H1 (cell line): ENCODE measurements around the gene ZNF836. TPM values are rescaled to one million over a fixed set of nuclear protein-coding genes. Genes with fewer than 3 reads are reported as not detected.

Experiments used
- BACH1 ChIP-seq: IDR thresholded peaks from 2 replicates; pipeline ENCODE4 v1.6.1; 2012; ENCODE audit warnings: low read length, improper control_type of control experiment
- BRCA1 ChIP-seq: IDR thresholded peaks from 2 replicates; pipeline ENCODE4 v1.6.1; 2012; ENCODE audit warnings: low read depth, low read length, improper control_type of control experiment
- CBX8 ChIP-seq: fragments of 300-800, 300-1000 bp; sonication (generic); IDR thresholded peaks from 2 replicates; pipeline ENCODE4 v1.7.1; 2016; ENCODE audit warnings: low read depth, low read length, borderline replicate concordance
- CREB1 ChIP-seq: IDR thresholded peaks from 2 replicates; pipeline ENCODE4 v1.6.1; 2012; ENCODE audit warnings: inconsistent platforms
- HDAC6 ChIP-seq: IDR thresholded peaks from one replicate; pipeline ENCODE4 v1.7.1; 2012; ENCODE audit warnings: low read depth, mild to moderate bottlenecking, inconsistent platforms, low read length, moderate library complexity
- RBBP5 ChIP-seq: IDR thresholded peaks from 2 replicates; pipeline ENCODE4 v1.7.1; 2012; ENCODE audit warnings: low read depth, mild to moderate bottlenecking, inconsistent platforms, low read length, moderate library complexity, borderline replicate concordance
- SIN3A ChIP-seq, 2 experiments: IDR thresholded peaks in 1 of 2; conservative IDR thresholded peaks in 1 of 2; 2 replicates each; pipeline ENCODE4 v1.6.1; 2011 to 2012; ENCODE audit warnings: low read length in 2 of 2, improper control_type of control experiment in 1 of 2, low read depth in 1 of 2, mild to moderate bottlenecking in 1 of 2
- SUZ12 ChIP-seq: fragments of 200-600 bp; sonication (generic); IDR thresholded peaks from 2 replicates; pipeline ENCODE4 v1.6.1; 2012; ENCODE audit warnings: mild to moderate bottlenecking, inconsistent platforms, low read length, moderate library complexity, mixed read lengths
- TAF1 ChIP-seq: IDR thresholded peaks from 2 replicates; pipeline ENCODE4 v1.6.1; 2011; ENCODE audit warnings: mild to moderate bottlenecking, low read depth, low read length
- ZNF274 ChIP-seq: IDR thresholded peaks from 2 replicates; pipeline ENCODE4 v1.7.0; 2012; ENCODE audit warnings: low read length, borderline replicate concordance; ENCODE audit errors: extremely low read depth
- polyA plus RNA-seq, 7 experiments: library from polyadenylated mRNA; depleted of rRNA in 3 of 7; stranded (reverse) in 5 of 7; unstranded in 2 of 7; fragments of >200 nt in 5 of 7; fragments of 200-250 nt in 2 of 7; gene quantifications; 1 replicate in 5 of 7; 2 replicates in 1 of 7; 4 replicates in 1 of 7; pipeline versions ENCODE4 v1.2.1 to v1.2.3, GENCODE V29; 2011 to 2013; ENCODE audit warnings: missing spikeins in 2 of 7, mixed read lengths in 2 of 7
- total RNA-seq: library from RNA; stranded (reverse); fragmentation: NEBNext Ultra II Directional; extraction: Animal tissue kit (Norgen Biotek cat#: 25700); gene quantifications from 2 replicates; pipeline ENCODE4 v1.2.1, GENCODE V29; 2021
- TF ChIP-seq, protein P1 (sequence below): fragments of 300-600 bp; sonication (generic); IDR thresholded peaks from 2 replicates; pipeline ENCODE4 v1.7.1; 2012; ENCODE audit warnings: low read length, moderate library complexity, mild to moderate bottlenecking, inconsistent platforms; ENCODE audit not compliant: insufficient replicate concordance

The ZNF836 gene
- total and polyA plus RNA-seq, 2 of the 8 experiments (the other 6 are each of a cell fraction or from before 2014, with no cell fraction given): 5.6 to 27.2 TPM

DNA sequence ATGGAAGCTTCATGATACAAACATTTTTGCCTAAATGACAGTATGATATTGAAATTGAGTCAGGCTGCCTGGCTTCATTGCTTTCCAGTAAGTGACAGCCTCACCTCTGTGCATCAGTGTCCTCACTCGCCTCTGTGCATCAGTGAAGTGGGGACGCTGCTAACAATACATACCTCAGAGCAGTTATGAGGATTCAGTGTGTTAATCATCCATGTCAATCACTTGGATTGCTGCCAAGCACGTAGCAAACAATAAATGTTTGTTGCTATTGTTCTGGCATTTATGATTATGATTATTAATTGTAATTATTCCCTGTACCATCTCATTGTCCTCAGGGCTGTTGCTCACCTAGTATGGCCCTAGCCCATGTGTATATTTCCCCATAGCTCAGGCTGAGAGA, 27.3 kb upstream of the ZNF836 start (continued):
- TF ChIP-seq, protein P1, sequence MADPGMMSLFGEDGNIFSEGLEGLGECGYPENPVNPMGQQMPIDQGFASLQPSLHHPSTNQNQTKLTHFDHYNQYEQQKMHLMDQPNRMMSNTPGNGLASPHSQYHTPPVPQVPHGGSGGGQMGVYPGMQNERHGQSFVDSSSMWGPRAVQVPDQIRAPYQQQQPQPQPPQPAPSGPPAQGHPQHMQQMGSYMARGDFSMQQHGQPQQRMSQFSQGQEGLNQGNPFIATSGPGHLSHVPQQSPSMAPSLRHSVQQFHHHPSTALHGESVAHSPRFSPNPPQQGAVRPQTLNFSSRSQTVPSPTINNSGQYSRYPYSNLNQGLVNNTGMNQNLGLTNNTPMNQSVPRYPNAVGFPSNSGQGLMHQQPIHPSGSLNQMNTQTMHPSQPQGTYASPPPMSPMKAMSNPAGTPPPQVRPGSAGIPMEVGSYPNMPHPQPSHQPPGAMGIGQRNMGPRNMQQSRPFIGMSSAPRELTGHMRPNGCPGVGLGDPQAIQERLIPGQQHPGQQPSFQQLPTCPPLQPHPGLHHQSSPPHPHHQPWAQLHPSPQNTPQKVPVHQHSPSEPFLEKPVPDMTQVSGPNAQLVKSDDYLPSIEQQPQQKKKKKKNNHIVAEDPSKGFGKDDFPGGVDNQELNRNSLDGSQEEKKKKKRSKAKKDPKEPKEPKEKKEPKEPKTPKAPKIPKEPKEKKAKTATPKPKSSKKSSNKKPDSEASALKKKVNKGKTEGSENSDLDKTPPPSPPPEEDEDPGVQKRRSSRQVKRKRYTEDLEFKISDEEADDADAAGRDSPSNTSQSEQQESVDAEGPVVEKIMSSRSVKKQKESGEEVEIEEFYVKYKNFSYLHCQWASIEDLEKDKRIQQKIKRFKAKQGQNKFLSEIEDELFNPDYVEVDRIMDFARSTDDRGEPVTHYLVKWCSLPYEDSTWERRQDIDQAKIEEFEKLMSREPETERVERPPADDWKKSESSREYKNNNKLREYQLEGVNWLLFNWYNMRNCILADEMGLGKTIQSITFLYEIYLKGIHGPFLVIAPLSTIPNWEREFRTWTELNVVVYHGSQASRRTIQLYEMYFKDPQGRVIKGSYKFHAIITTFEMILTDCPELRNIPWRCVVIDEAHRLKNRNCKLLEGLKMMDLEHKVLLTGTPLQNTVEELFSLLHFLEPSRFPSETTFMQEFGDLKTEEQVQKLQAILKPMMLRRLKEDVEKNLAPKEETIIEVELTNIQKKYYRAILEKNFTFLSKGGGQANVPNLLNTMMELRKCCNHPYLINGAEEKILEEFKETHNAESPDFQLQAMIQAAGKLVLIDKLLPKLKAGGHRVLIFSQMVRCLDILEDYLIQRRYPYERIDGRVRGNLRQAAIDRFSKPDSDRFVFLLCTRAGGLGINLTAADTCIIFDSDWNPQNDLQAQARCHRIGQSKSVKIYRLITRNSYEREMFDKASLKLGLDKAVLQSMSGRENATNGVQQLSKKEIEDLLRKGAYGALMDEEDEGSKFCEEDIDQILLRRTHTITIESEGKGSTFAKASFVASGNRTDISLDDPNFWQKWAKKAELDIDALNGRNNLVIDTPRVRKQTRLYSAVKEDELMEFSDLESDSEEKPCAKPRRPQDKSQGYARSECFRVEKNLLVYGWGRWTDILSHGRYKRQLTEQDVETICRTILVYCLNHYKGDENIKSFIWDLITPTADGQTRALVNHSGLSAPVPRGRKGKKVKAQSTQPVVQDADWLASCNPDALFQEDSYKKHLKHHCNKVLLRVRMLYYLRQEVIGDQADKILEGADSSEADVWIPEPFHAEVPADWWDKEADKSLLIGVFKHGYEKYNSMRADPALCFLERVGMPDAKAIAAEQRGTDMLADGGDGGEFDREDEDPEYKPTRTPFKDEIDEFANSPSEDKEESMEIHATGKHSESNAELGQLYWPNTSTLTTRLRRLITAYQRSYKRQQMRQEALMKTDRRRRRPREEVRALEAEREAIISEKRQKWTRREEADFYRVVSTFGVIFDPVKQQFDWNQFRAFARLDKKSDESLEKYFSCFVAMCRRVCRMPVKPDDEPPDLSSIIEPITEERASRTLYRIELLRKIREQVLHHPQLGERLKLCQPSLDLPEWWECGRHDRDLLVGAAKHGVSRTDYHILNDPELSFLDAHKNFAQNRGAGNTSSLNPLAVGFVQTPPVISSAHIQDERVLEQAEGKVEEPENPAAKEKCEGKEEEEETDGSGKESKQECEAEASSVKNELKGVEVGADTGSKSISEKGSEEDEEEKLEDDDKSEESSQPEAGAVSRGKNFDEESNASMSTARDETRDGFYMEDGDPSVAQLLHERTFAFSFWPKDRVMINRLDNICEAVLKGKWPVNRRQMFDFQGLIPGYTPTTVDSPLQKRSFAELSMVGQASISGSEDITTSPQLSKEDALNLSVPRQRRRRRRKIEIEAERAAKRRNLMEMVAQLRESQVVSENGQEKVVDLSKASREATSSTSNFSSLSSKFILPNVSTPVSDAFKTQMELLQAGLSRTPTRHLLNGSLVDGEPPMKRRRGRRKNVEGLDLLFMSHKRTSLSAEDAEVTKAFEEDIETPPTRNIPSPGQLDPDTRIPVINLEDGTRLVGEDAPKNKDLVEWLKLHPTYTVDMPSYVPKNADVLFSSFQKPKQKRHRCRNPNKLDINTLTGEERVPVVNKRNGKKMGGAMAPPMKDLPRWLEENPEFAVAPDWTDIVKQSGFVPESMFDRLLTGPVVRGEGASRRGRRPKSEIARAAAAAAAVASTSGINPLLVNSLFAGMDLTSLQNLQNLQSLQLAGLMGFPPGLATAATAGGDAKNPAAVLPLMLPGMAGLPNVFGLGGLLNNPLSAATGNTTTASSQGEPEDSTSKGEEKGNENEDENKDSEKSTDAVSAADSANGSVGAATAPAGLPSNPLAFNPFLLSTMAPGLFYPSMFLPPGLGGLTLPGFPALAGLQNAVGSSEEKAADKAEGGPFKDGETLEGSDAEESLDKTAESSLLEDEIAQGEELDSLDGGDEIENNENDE: no peak
- TF ChIP-seq BRCA1 (no peak), BACH1 (no peak), HDAC6 (no peak), CREB1 (no peak), ZNF274 (no peak), SIN3A (conservative IDR thresholded peaks at IDR 0.05 in 1 of 2, IDR thresholded peaks at IDR 0.05 in 1 of 2; ENCODE audit: low read depth in 1 of 2, low read length in 2 of 2) (no peak), CBX8 (no peak), RBBP5 (no peak), TAF1 (no peak), SUZ12 (no peak)
